GM21528 (cell line): ENCODE measurements around the gene DOCK9.

Source experiments
- ATAC-seq: cut with Tn5 transposase; IDR thresholded peaks from one replicate; pipeline ENCODE4 v1.9.1; 2021; ENCODE audit warnings: mild to moderate bottlenecking, moderate library complexity; ENCODE audit not compliant: unreplicated experiment, low FRiP score

DOCK9 gene

DNA sequence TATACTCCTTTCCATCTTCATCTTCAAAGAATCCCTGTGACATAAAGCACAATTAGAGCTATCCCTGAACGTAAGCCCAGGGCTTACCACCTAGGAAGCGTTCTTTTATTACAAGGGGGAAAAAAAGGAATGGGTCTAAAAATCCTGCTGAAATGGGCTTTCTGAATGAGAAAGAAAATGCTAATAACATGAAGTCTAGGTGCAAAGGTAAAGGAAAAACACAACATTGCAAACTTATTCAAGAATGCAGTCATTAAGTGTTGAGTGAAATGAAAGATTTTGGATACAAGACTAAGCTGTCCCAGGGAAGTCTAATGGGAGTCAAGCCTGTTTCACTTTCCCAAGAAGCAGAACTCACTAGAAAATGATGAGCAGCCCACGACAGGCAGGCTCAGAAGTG is 170.1 kb downstream of the DOCK9 start:
- no peak for ATAC-seq

DNA sequence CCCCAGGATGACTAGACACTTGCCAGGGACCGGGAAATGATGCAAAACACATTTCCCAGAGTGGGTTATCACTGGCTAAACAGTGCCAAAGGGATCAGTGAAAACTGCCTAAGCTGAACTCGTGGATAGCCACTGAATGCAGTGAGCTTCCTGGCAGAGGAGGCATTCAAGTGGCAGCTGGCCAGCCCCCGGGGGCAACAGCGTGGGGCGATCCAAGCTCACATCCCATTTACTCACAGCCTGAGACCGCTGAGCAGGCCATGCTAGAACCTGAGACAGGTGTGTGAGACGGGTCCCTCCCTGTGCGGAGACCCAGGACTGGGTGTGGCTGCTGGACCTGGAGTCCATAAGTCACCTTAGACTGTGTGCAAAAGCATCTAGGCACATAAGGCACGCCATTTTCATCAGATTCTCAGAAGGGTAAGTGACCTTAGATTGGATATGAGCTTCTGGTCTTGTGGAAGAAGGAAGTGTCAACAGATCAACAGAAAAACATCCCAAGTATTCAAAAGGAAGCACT is 173.5 kb downstream of the DOCK9 start:
- no peak for ATAC-seq

GRCh38 chr13:98803921-98804320 is 173.9 kb downstream of the DOCK9 start:
- no peak for ATAC-seq

DNA sequence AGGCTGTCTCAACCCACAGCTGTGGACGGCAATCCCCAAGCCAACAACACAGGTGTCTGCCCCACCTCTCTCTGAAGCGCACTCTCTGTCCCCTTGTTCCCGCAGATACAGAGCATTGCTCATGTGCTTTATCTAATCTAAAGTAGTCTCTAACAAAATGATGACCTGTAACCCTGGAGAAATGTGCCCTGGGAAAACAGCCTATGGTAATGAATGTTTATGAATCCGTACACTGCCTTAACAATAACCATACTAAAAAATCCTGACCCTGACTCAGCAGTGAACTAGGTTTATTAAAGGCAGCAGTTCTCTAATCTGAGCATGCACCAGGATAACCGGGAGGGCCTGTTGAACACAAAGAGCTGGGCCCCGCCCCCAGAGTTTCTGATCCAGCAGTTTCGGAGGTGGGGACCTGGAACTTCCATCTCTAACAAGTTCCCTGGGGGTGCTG is 174.7 kb downstream of the DOCK9 start:
- no peak for ATAC-seq

DNA sequence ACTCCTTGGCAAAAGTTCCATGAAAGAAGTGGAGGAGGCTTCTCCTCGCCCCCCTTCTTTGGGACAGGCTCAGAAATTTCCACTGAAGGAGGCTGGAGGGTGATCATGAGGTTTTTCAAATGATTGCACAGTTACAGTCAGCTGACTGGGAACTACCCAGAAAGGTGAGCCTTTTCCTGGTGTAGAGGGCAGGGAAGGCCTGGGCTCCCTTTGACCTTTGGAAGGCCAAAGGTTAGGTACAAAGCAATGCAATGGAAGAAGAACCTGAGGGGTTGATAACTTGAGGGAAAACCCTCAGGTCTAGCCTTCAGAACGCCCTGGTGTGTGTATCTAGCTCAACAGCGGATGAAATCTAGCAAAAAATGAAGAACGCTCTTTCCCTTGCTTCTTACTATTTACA is 175.3 kb downstream of the DOCK9 start:
- no peak for ATAC-seq

- no peak for ATAC-seq
Measured at GRCh38 chr13:98801626-98802418, 176.0 kb downstream of the DOCK9 start.

GRCh38 chr13:98800078-98800477 is 177.8 kb downstream of the DOCK9 start:
- ATAC-seq, result no peak

DNA sequence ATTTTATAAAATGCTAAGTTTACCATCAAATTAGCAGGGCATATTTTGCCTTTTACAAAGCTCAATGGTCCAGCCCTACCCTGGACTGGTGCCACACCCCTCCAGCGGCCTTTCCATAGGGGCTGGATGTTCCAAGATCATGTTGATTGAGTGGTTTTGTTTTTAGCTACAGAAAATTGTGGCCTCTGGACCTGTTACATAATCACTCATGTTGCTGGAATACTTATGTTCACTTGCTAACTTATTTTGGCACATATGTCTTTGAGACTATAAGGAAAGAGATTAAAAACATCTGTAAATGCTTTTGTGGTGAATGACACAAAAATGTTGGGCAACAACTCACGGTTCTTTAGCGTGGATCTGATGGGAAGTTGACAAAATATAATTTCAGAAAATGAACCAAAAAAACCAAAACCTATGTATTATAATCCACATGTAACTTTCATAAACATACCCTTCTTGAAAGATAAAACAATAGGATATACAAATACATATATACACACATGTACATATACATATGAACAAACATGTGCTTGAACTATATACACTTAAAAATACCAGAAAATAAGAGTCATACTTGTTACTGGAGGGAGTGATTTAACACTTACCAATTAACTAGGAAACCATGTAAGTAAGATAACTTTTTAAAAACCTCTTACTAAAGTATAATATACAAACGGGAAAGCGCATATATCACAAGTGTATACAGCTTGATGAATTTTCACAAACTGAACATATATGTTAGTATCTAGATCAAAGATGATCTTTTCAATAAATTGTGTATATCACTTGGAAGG is 178.8 kb downstream of the DOCK9 start:
- no peak for ATAC-seq

GRCh38 chr13:98797456-98797855 is 180.4 kb downstream of the DOCK9 start:
- ATAC-seq, result no peak

DNA sequence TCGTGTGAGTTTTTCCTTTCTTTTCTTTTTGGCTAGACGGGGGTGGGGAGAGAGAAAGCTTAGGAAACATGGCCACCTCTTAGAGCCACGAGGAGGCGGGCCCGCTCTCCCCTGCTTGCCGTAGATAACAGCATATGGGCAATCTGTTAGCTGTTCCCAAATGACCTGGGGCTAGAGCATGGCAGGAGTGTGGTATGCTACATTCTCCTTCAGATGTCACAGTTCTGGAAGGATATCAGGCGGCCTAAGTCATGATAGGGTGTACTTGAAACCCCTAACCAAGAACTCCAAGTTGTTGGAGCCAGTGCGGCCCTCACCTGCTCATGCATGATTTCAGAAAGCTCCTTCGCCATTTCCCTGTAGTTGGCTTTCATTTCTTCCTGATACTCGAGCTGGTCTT is 181.1 kb downstream of the DOCK9 start:
- no peak for ATAC-seq

DNA sequence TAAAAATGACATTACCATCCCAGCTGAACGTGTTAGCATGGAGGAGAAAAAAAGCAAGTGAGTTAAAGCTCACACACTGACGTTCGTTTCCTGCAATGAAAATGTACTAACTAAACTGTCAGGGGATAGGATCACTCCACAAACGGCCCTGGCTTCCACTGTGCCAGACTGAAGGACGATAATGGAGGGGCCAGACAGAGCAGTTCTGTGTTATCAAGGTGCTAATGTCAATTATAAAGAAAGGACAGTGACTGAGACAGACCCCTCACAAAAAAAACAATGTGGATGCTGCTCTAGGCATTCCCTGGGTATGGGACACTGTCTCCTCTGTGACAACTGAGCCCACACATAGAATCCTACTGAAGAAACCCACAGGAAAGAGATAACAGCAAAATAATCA is 181.7 kb downstream of the DOCK9 start:
- ATAC-seq, result no peak

GRCh38 chr13:98795220-98795619 is 182.6 kb downstream of the DOCK9 start:
- ATAC-seq, result no peak

DNA sequence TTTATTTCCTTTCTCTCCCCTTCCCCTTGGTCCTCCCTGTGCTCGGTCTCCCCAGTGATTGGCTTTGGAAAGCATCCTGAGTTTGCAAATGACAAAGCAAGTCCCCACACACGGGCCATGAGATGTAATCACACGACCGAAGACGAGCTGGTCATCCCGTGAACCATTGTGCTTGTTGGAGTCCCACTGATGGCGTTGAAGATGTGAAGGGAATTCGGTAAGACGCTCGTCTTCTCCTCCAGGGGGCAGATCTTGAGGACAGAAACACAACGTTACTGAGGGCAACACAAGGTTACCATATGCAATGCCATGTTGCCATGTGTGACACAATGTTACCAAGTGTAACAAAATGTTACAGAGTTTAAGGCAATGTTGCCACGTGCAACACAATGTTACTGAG is 183.4 kb downstream of the DOCK9 start:
- ATAC-seq, result no peak

- ATAC-seq, result no peak
Measured at GRCh38 chr13:98792785-98793495, 184.9 kb downstream of the DOCK9 start.

DNA sequence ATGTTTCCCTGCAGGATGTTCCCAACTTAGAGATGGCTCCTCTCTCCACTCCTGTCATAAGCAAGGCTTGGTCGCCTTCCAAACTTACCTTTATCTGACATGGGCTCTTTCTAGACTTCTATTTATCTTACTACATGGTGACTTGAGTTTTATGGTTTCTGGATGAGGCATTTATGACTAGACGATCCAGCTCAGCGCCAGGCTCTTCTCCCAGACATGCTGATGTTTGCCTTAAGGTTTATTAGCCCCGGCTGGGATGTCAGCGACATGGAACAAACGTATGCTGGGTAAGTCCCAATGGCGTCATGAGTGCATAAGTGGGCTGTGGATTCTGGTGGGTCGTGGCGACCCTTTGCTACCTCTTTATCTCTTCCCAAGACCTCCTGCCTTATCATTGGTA is 185.5 kb downstream of the DOCK9 start:
- ATAC-seq, result no peak

GRCh38 chr13:98791611-98792010 is 186.3 kb downstream of the DOCK9 start:
- no peak for ATAC-seq

GRCh38 chr13:98787996-98788395 is 189.9 kb downstream of the DOCK9 start:
- ATAC-seq, result no peak

GRCh38 chr13:98787173-98787572 is 190.7 kb downstream of the DOCK9 start:
- ATAC-seq, result no peak

DNA sequence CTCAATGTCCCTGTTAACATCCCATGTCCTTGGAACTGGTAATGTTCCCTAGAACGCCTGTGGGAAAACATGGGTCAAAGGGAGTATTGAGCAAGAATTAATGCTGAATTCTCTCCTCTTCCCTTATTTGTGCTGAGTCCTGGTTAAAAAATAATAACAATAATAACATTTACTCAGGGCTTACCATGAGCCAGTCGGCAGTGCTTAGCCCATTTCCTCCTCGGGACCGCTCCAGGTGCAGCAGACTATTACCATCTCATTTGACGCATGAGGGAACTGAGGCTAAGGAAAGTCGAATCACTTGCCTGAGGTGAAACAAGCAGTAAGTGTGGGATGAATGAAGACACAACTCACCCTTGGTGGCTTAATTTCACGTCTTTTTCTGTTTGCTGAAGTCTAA is 191.8 kb downstream of the DOCK9 start:
- ATAC-seq, result no peak

DNA sequence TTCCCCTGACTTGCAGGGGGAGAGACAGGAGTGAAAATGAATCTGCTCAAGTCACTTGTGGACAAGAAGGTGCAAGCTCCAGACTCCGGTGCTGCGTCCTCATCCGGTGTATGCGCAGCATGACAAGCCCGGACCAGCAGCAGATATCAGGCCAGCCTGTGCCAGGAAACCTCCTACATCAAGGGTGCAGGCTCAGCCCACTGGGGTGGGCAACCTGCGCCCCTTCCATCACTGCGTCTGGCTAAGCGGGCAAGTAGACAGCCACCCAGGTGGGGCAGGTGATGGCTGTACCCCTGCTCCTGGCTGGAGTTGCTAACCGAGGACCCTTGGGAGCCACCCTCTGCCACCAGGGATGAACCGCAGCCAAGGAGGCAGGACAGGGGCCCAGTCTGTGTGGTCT is 192.5 kb downstream of the DOCK9 start:
- no peak for ATAC-seq

DNA sequence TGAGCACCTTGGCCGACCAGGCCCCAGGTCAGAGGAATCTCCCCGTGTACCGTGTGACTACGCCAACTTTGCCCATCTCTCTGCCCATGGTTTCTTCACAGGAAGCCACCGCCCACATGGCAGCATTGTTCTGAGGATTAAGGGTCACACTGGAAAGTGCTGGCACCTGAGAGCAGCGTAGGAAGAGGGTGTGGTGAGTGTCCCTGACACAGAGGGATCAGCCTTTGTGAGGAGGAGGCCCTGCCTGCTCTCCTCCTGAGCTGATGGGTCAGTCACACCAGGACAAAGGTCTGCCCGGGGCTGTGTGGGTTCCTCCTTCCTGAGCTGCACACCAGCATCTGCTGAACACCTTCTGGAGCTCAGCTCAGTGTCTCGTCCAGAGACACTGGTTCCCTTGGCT is 193.2 kb downstream of the DOCK9 start:
- no peak for ATAC-seq
